ENCODE results near the gene CIBAR2. TPM values are rescaled to one million over a fixed set of nuclear protein-coding genes. Genes with fewer than 3 reads are reported as not detected.

CIBAR2 gene
- total and polyA plus RNA-seq, 3 experiments from 2014 or later: not detected

DNA sequence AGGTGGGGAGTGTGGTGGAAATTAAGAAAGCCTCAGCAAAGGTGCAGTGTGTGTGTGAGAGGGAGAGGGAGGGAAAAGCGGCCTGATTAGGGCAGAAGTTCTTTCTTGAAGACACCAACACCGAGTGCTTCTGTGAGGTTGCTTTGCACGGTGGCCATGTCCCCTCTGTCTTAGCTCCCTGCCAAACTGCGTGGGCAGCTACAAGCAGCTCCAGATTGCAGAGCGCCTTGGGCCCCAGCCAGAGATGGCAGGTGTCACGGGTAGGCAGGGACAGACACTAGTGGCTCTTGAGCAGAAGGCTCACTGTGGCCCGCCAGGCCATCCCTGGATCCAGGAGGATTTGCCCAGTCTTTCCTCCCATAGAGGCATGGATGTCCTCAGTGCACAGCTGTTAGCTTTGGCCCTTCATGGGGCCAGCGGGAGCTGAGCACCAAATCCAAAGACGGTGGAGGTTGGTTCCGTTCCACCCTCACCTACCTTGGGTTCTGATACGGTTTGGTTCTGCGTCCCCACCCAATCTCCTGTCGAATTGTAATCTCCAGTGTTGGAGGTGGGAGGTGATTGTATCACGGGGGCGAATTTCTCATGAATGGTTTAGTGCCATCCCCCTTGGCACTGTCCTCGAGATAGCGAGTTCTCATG, 63.2 kb downstream of the CIBAR2 start:
- no peak for DNase-seq
- Mint-ChIP-seq H3K36me3 (peaks cover 0 to 11% (median 10%) of the 10 kb centered on the region in 3 donors), H3K9me3 (no peaks in the 10 kb centered on the region), H3K4me3 (no peak overlapping the region), H3K4me1 (peaks cover 7 to 23% (median 20%) of the 10 kb centered on the region in 3 donors), H3K27me3 (no peaks in the 10 kb centered on the region), H3K27ac (peak overlapping the region in 2 of 8 donors; percentile 0 to 56)
- ChIA-PET CTCF (no interaction called here), POLR2A (no interaction called here)
- peaks cover 4% of the 10 kb centered on the region for H3K4me1 ChIP-seq (ENCODE audit: insufficient read depth, low read length)
- peak overlapping the region; percentile 94 for H3K27ac ChIP-seq (ENCODE audit: low read depth, low read length)
- H3K27me3 ChIP-seq (ENCODE audit: insufficient read depth, low read length, poor library complexity, severe bottlenecking): no peaks in the 10 kb centered on the region
- peak overlapping the region; percentile 15 for H3K4me3 ChIP-seq (ENCODE audit: low read length)
- H3K9me3 ChIP-seq (ENCODE audit: low read length): no peaks in the 10 kb centered on the region
- H3K36me3 ChIP-seq (ENCODE audit: insufficient read depth, low read length): no peaks in the 10 kb centered on the region

Other genes starting within 250 kb of the CIBAR2 start
- 10 to 100 TPM; 31.6 to 32.6 TPM for gene ZDHHC7, start 100.9 kb downstream of the CIBAR2 start, total RNA-seq
- gene ZDHHC7, start 100.9 kb downstream of the CIBAR2 start, polyA plus RNA-seq: 45.7 TPM
- 10 to 100 TPM; 13.2 to 13.5 TPM for gene KIAA0513, start 84.7 kb downstream of the CIBAR2 start, total RNA-seq
- gene KIAA0513, start 84.7 kb downstream of the CIBAR2 start, polyA plus RNA-seq: 7.2 TPM

Data from CD8-positive, alpha-beta memory T cell (primary cell).